GM12878 (cell line): ENCODE results near the gene ICAM4. TPM values are rescaled to one million over a fixed set of nuclear protein-coding genes. Genes with fewer than 3 reads are reported as not detected.
"Not testable (repeated sequence)": the region's sequence is repeated elsewhere in the genome, so short reads cannot be mapped to it uniquely, and the experiment has no call there.

Experiments
- ATAC-seq: fragments of 200-7000 bp; cut with Tn5 transposase; 3 replicates; pipeline ENCODE4 v1.9.1; 2020; ENCODE audit warnings: mild to moderate bottlenecking, moderate library complexity
- BruUV-seq: library from RNA; stranded (reverse); fragments of 400-500 nt; replicated peaks from 2 replicates; lab custom pipeline; 2021; lab: Mats Ljungman, UMichigan
- CTCF ChIA-PET: fragments of 300-600 bp; sonication (Branson Sonifier 250); formaldehyde crosslinking; extraction: SDS; loops from one replicate; lab custom pipeline; 2021; ENCODE audit warnings: inconsistent platforms; lab: Yijun Ruan, JAX
- POLR2A ChIA-PET: fragments of 350-600 bp; formaldehyde crosslinking; extraction: SDS; loops from one replicate; lab custom pipeline; 2021; ENCODE audit warnings: inconsistent platforms; lab: Charles Lee
- RAD21 ChIA-PET: fragments of 300-600 bp; sonication (Branson Sonifier 250); formaldehyde crosslinking; loops from one replicate; lab custom pipeline; 2023; ENCODE audit warnings: antibody characterized with exemption; ENCODE audit not compliant: unreplicated experiment; lab: Charles Lee
- SMC1A ChIA-PET: fragments of 300-600 bp; sonication (Branson Sonifier 250); formaldehyde crosslinking; loops from one replicate; lab custom pipeline; 2023; ENCODE audit not compliant: unreplicated experiment, uncharacterized antibody; lab: Charles Lee
- DNase-seq: peaks from one replicate; pipeline ENCODE4 v3.0.0-alpha.2; 2011; ENCODE audit warnings: low read depth, low spot score
- FAIRE-seq: peaks from 3 replicates; lab custom pipeline; 2011; peaks lifted over from hg19 to GRCh38; lab: Jason Lieb, UNC
- H2AFZ ChIP-seq: 2 replicates; pipeline ENCODE4 v1.6.0; 2011; ENCODE audit warnings: low read depth, low read length, control low read depth; ENCODE audit not compliant: control insufficient read depth
- H3K27ac ChIP-seq: 2 replicates; pipeline ENCODE4 v1.5.1; 2011; ENCODE audit warnings: control low read depth; ENCODE audit not compliant: control insufficient read depth, insufficient read depth
- H3K27me3 ChIP-seq, 2 experiments: replicated peaks in 1 of 2; 2 replicates each; pipeline versions ENCODE4 v1.6.0 to v1.6.1; 2011; ENCODE audit warnings: low read length in 1 of 2; ENCODE audit not compliant: control insufficient read depth in 2 of 2, insufficient read depth in 2 of 2
- H3K36me3 ChIP-seq, 2 experiments: 2 replicates each; pipeline ENCODE4 v1.5.1; 2011; ENCODE audit warnings: low read length in 1 of 2; ENCODE audit not compliant: control insufficient read depth in 2 of 2, insufficient read depth in 2 of 2
- H3K4me1 ChIP-seq: 2 replicates; pipeline ENCODE4 v1.6.1; 2011; ENCODE audit warnings: mild to moderate bottlenecking, low read length, moderate library complexity, mixed read lengths; ENCODE audit not compliant: control insufficient read depth, insufficient read depth
- H3K4me2 ChIP-seq: 2 replicates; pipeline ENCODE4 v1.6.0; 2011; ENCODE audit warnings: control low read depth; ENCODE audit not compliant: control insufficient read depth, insufficient read depth
- H3K4me3 ChIP-seq: fragments of 200-600 bp; sonication (generic); 2 replicates; pipeline ENCODE4 v1.5.1; 2016
- H3K79me2 ChIP-seq: 2 replicates; pipeline ENCODE4 v1.6.0; 2011; ENCODE audit warnings: low read length; ENCODE audit not compliant: control insufficient read depth, insufficient read depth
- H3K9ac ChIP-seq: 2 replicates; pipeline ENCODE4 v1.8.0; 2011; ENCODE audit warnings: low read length, control low read depth, mixed read lengths; ENCODE audit not compliant: control insufficient read depth, insufficient read depth
- H3K9me3 ChIP-seq: replicated peaks from 3 replicates; pipeline ENCODE4 v1.5.1; 2011; ENCODE audit warnings: mild to moderate bottlenecking, low read length; ENCODE audit not compliant: control insufficient read depth, insufficient read depth
- H4K20me1 ChIP-seq: 2 replicates; pipeline ENCODE4 v1.6.0; 2011; ENCODE audit not compliant: control insufficient read depth, insufficient read depth
- CHD1 ChIP-seq: IDR thresholded peaks from 2 replicates; pipeline ENCODE4 v1.6.1; 2012; ENCODE audit warnings: low read depth, low read length, improper control_type of control experiment
- EED ChIP-seq: sonication (generic); IDR thresholded peaks from 2 replicates; pipeline ENCODE4 v1.6.1; 2016; ENCODE audit warnings: antibody characterized with exemption, low read depth
- GABPA ChIP-seq: IDR thresholded peaks from 2 replicates; pipeline ENCODE4 v1.6.1; 2014; ENCODE audit warnings: antibody characterized with exemption, low read depth, mild to moderate bottlenecking, inconsistent platforms
- MTA3 ChIP-seq: IDR thresholded peaks from 2 replicates; pipeline ENCODE4 v1.6.1; 2012; ENCODE audit warnings: low read length, inconsistent platforms, borderline replicate concordance
- RBBP5 ChIP-seq: fragments of 200-600 bp; sonication (generic); conservative IDR thresholded peaks from 2 replicates; pipeline ENCODE4 v1.6.1; 2016
- RUNX3 ChIP-seq: IDR thresholded peaks from 2 replicates; pipeline ENCODE4 v1.6.1; 2012; ENCODE audit warnings: low read length, inconsistent platforms
- SMAD1 ChIP-seq: fragments of 450-650 bp; IDR thresholded peaks from 2 replicates; pipeline ENCODE4 v1.6.1; 2018; ENCODE audit warnings: mild to moderate bottlenecking, low read depth; ENCODE audit not compliant: partially characterized antibody
- WGBS: methylation state at CpG from one replicate; pipeline ENCODE4 v1.1.6; 2016; ENCODE audit warnings: low lambda C conversion rate; ENCODE audit not compliant: insufficient replicate concordance, insufficient coverage; ENCODE audit errors: missing lambda C conversion rate; 5-methylcytosine and 5-hydroxymethylcytosine counted together
- in situ Hi-C: fragments of 300-500 bp; cut with MboI; formaldehyde crosslinking; loops from 9 replicates; pipeline ENCODE4 v1.14.3; 2018; ENCODE audit warnings: mixed read lengths
- intact Hi-C: fragments of 100-400 bp; cut with micrococcal nuclease; formaldehyde crosslinking; loops from one replicate; pipeline ENCODE4 v1.14.2; 2022; ENCODE audit not compliant: unreplicated experiment
- polyA plus RNA-seq, 11 experiments: library from polyadenylated mRNA; depleted of rRNA in 4 of 11; unstranded in 6 of 11; stranded (reverse) in 5 of 11; fragments of >200 nt; fragmentation: Nextera tagmentation in 4 of 11; fragmentation: Illumina TruSeq in 1 of 11; extraction: Ambion mirVana in 4 of 11; extraction: Trizol in 1 of 11; gene quantifications; 1 replicate in 1 of 11; 2 replicates in 10 of 11; pipeline versions ENCODE4 v1.2.1 to v1.2.3, GENCODE V29; 2011 to 2016; ENCODE audit warnings: inconsistent platforms in 2 of 11, missing spikeins in 2 of 11, low read depth in 1 of 11
- small RNA-seq: library from RNA; depleted of rRNA; stranded (forward); fragments of <200 nt; gene quantifications from one replicate; pipeline ENCODE3, GENCODE V24; 2014
- total RNA-seq, 4 experiments: library from RNA; depleted of rRNA in 3 of 4; stranded (reverse); fragments of >200 nt in 3 of 4; fragmentation: Illumina TruSeq in 1 of 4; extraction: Trizol in 1 of 4; gene quantifications; 2 replicates each; pipeline versions ENCODE4 v1.2.1 to v1.2.3, GENCODE V29; 2013 to 2021

ICAM4 gene
- total and polyA plus RNA-seq, 10 of the 15 experiments (the other 5 are each of a cell fraction or from before 2014, with no cell fraction given) = 0.31 to 5.1 (median 1.7) TPM

DNA sequence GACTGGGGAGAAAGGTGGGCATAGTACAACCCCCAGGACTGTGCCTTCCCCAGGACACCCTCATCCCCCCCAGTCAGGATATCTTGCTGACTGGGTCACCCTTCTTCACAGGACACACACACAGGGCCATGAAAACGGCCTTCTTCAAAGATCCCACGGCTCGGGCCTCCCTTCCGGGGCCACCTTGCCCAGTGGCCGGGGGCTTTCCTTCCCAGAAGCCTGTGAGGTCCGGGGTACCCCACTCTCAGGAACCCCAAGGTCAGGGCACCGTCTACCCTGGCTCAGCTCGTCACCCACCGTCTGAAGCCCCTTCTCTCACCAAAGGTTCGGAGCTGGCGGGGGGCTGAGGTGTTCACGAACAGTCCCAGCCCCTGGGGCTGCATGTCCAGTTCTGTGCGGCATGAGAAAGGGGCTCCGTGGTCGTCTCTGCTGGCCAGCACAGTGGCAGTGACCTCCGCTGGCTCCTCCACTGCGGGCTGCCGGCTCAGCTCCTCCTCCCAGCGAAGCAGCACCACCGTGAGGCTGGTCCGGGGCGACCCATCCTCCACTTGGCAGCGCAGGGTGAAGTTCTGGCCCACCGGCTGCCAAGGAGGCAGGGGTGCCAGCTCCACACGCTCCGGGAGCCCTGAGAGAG, 48.7 kb downstream of the ICAM4 start:
- Histone ChIP-seq H3K27me3 (no peaks in the 10 kb centered on the region), H4K20me1 (no peaks in the 10 kb centered on the region), H3K79me2 (peaks cover 48% of the 10 kb centered on the region), H3K9me3 (no peaks in the 10 kb centered on the region), H3K4me2 (no peak overlapping the region), H3K27ac (no peak overlapping the region), H3K36me3 (peaks cover 4 to 10% of the 10 kb centered on the region in 2 experiments; a peak in 3 of 4 replicates), H3K4me1 (peaks cover 25% of the 10 kb centered on the region), H3K4me3 (no peak overlapping the region), H3K9ac (no peak overlapping the region), H2AFZ (no peak overlapping the region)
- ChIA-PET SMC1A (no interaction called here), POLR2A (interaction anchor here (0.6 kb wide), 1 partner anchor 28 kb away, joined by 3 read pairs; no protein-coding TSS in a partner anchor), CTCF (no interaction called here), RAD21 (interaction anchor here (0.5 kb wide), 1 partner anchor 41 kb away, joined by 3 read pairs; no protein-coding TSS in a partner anchor)
- in situ Hi-C loops (no loop called here), intact Hi-C loops (no loop called here)
- no peak for TF ChIP-seq EED
- TF ChIP-seq GABPA = no peak
- no peak for TF ChIP-seq RUNX3
- no peak for TF ChIP-seq MTA3
- no peak for TF ChIP-seq RBBP5
- no peak for TF ChIP-seq SMAD1
- TF ChIP-seq CHD1 = no peak
- DNase-seq = no peak
- FAIRE-seq = no peak
- ATAC-seq = no peak
- 93% methylated on average over 26 of the region's 26 CpGs for WGBS
- no TSS peak for BruUV-seq

DNA sequence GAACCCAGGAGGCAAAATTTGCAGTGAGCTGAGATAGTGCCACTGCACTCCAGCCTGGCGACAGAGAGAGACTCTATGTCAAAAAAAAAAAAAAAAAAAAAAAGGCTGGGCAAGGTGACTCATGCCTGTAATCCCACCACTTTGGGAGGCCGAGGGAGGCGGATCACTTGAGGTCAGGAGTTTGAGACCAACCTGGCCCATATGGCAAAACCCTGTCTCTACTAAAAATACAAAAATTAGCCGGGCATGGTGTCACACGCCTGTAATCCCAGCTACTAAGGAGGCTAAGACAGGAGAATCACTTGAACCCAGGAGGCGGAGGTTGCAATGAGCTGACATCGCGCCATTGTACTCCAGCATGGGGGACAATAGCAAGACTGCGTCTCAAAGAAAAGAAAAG, 50.0 kb downstream of the ICAM4 start:
- intact Hi-C loops, BruUV-seq: not testable (repeated sequence)
- POLR2A ChIA-PET = interaction anchor here (0.5 to 0.7 kb wide), 3 partner anchors 67 to 204 kb away, joined by 3 to 6 read pairs (median 5); no protein-coding TSS in a partner anchor

More for the DNA sequence above, 50.0 kb downstream of the ICAM4 start:
- peaks cover 40% of the 10 kb centered on the region for H3K79me2 ChIP-seq
- H3K36me3 ChIP-seq, H4K20me1 ChIP-seq, ATAC-seq, RAD21 ChIA-PET, in situ Hi-C loops, H3K4me2 ChIP-seq, FAIRE-seq, DNase-seq, H2AFZ ChIP-seq, H3K4me3 ChIP-seq, SMC1A ChIA-PET, H3K27ac ChIP-seq, H3K27me3 ChIP-seq, H3K9ac ChIP-seq, H3K9me3 ChIP-seq: not testable (repeated sequence)
- WGBS = 98% methylated on average over 8 of the region's 9 CpGs
- peaks cover 25% of the 10 kb centered on the region for H3K4me1 ChIP-seq
- CTCF ChIA-PET = interaction anchor here (0.6 to 1.2 kb wide), 2 partner anchors 19 to 66 kb away, joined by 3 read pairs; partner anchors contain the start of gene ICAM1

Small RNA genes within 50 kb of the gene (small RNA-seq; reads per million reads assigned to genes)
- gene AC011511.1 = not detected
- not detected for gene AC011511.4

Other genes starting within 250 kb of the ICAM4 start
Only the 7 nearest of the 19 such genes appear.
- 196 and 221 TPM in 2 replicates for gene MRPL4, start 34.7 kb upstream of the ICAM4 start, total RNA-seq (2014; rRNA removed)
- 36.4 and 44.4 TPM in 2 replicates for gene MRPL4, start 34.7 kb upstream of the ICAM4 start, total RNA-seq (2014; rRNA removed; fragmentation: Illumina TruSeq; extraction: Trizol)
- gene MRPL4, start 34.7 kb upstream of the ICAM4 start, total RNA-seq (2021) = 162 and 169 TPM in 2 replicates
- 16.6 and 56.2 TPM in 2 replicates for gene MRPL4, start 34.7 kb upstream of the ICAM4 start, polyA plus RNA-seq (2011; rRNA removed)
- 9.5 and 44.4 TPM in 2 replicates for gene MRPL4, start 34.7 kb upstream of the ICAM4 start, polyA plus RNA-seq (2014; fragmentation: Illumina TruSeq; extraction: Trizol)
- 1 to 10 TPM in 1 of 2 experiments, under 1 TPM in 1; 0.79 to 5.8 TPM for gene MRPL4, start 34.7 kb upstream of the ICAM4 start, polyA plus RNA-seq (2014; fragmentation: Nextera tagmentation; extraction: Ambion mirVana)
- gene MRPL4, start 34.7 kb upstream of the ICAM4 start, polyA plus RNA-seq (2014; rRNA removed) = 174 and 217 TPM in 2 replicates
- 100 to 1,000 TPM; 183 to 186 TPM for gene MRPL4, start 34.7 kb upstream of the ICAM4 start, polyA plus RNA-seq (2016; fragmentation: Nextera tagmentation; extraction: Ambion mirVana)
- 72.9 and 77.7 TPM in 2 replicates for gene ICAM1, start 15.8 kb upstream of the ICAM4 start, total RNA-seq (2014; rRNA removed)
- gene ICAM1, start 15.8 kb upstream of the ICAM4 start, total RNA-seq (2014; rRNA removed; fragmentation: Illumina TruSeq; extraction: Trizol) = 49.4 and 52.6 TPM in 2 replicates
- gene ICAM1, start 15.8 kb upstream of the ICAM4 start, total RNA-seq (2021) = 69.7 and 71.0 TPM in 2 replicates
- 46.8 and 115 TPM in 2 replicates for gene ICAM1, start 15.8 kb upstream of the ICAM4 start, polyA plus RNA-seq (2011; rRNA removed)
- gene ICAM1, start 15.8 kb upstream of the ICAM4 start, polyA plus RNA-seq (2014; fragmentation: Illumina TruSeq; extraction: Trizol) = 61.9 and 67.8 TPM in 2 replicates
- gene ICAM1, start 15.8 kb upstream of the ICAM4 start, polyA plus RNA-seq (2014; fragmentation: Nextera tagmentation; extraction: Ambion mirVana) = 10 to 100 TPM in 1 of 2 experiments, 1 to 10 TPM in 1; 7.6 to 14.8 TPM
- gene ICAM1, start 15.8 kb upstream of the ICAM4 start, polyA plus RNA-seq (2014; rRNA removed) = 67.9 and 74.4 TPM in 2 replicates
- gene ICAM1, start 15.8 kb upstream of the ICAM4 start, polyA plus RNA-seq (2016; fragmentation: Nextera tagmentation; extraction: Ambion mirVana) = 10 to 100 TPM; 35.0 to 41.9 TPM
- gene ICAM5, start 3.0 kb downstream of the ICAM4 start, total RNA-seq (2014; rRNA removed) = 0.76 and 1.3 TPM in 2 replicates
- gene ICAM5, start 3.0 kb downstream of the ICAM4 start, total RNA-seq (2014; rRNA removed; fragmentation: Illumina TruSeq; extraction: Trizol) = 0.36 and 0.55 TPM in 2 replicates
- 3.0 and 4.6 TPM in 2 replicates for gene ICAM5, start 3.0 kb downstream of the ICAM4 start, total RNA-seq (2021)
- gene ICAM5, start 3.0 kb downstream of the ICAM4 start, polyA plus RNA-seq (2011; rRNA removed) = 1.4 and 3.5 TPM in 2 replicates
- gene ICAM5, start 3.0 kb downstream of the ICAM4 start, polyA plus RNA-seq (2014; fragmentation: Illumina TruSeq; extraction: Trizol) = 0.48 TPM in 1 of 2 replicates, not detected in the other
- gene ICAM5, start 3.0 kb downstream of the ICAM4 start, polyA plus RNA-seq (2014; fragmentation: Nextera tagmentation; extraction: Ambion mirVana) = not detected
- 3.2 and 4.6 TPM in 2 replicates for gene ICAM5, start 3.0 kb downstream of the ICAM4 start, polyA plus RNA-seq (2014; rRNA removed)
- gene ICAM5, start 3.0 kb downstream of the ICAM4 start, polyA plus RNA-seq (2016; fragmentation: Nextera tagmentation; extraction: Ambion mirVana) = under 1 TPM; 0.14 to 0.59 TPM
- gene ZGLP1, start 22.9 kb downstream of the ICAM4 start, total RNA-seq (2014; rRNA removed) = 1.3 and 1.7 TPM in 2 replicates
- 0.67 and 0.78 TPM in 2 replicates for gene ZGLP1, start 22.9 kb downstream of the ICAM4 start, total RNA-seq (2014; rRNA removed; fragmentation: Illumina TruSeq; extraction: Trizol)
- 2.5 and 4.1 TPM in 2 replicates for gene ZGLP1, start 22.9 kb downstream of the ICAM4 start, total RNA-seq (2021)
- 0.49 and 0.94 TPM in 2 replicates for gene ZGLP1, start 22.9 kb downstream of the ICAM4 start, polyA plus RNA-seq (2011; rRNA removed)
- 0.19 and 0.98 TPM in 2 replicates for gene ZGLP1, start 22.9 kb downstream of the ICAM4 start, polyA plus RNA-seq (2014; fragmentation: Illumina TruSeq; extraction: Trizol)
- under 1 TPM; 0.29 to 0.48 TPM for gene ZGLP1, start 22.9 kb downstream of the ICAM4 start, polyA plus RNA-seq (2014; fragmentation: Nextera tagmentation; extraction: Ambion mirVana)
- gene ZGLP1, start 22.9 kb downstream of the ICAM4 start, polyA plus RNA-seq (2014; rRNA removed) = 4.6 and 5.6 TPM in 2 replicates
- gene ZGLP1, start 22.9 kb downstream of the ICAM4 start, polyA plus RNA-seq (2016; fragmentation: Nextera tagmentation; extraction: Ambion mirVana) = 1 to 10 TPM; 1.8 to 2.0 TPM
- gene FDX2, start 29.1 kb downstream of the ICAM4 start, total RNA-seq (2014; rRNA removed) = 19.5 and 29.0 TPM in 2 replicates
- 15.0 and 16.2 TPM in 2 replicates for gene FDX2, start 29.1 kb downstream of the ICAM4 start, total RNA-seq (2014; rRNA removed; fragmentation: Illumina TruSeq; extraction: Trizol)
- gene FDX2, start 29.1 kb downstream of the ICAM4 start, total RNA-seq (2021) = 22.4 and 24.6 TPM in 2 replicates
- gene FDX2, start 29.1 kb downstream of the ICAM4 start, polyA plus RNA-seq (2011; rRNA removed) = 5.0 and 12.4 TPM in 2 replicates
- gene FDX2, start 29.1 kb downstream of the ICAM4 start, polyA plus RNA-seq (2014; fragmentation: Illumina TruSeq; extraction: Trizol) = 5.9 and 24.9 TPM in 2 replicates
- gene FDX2, start 29.1 kb downstream of the ICAM4 start, polyA plus RNA-seq (2014; fragmentation: Nextera tagmentation; extraction: Ambion mirVana) = 1 to 10 TPM; 1.4 to 4.1 TPM
- 31.7 TPM in 2 replicates for gene FDX2, start 29.1 kb downstream of the ICAM4 start, polyA plus RNA-seq (2014; rRNA removed)
- 10 to 100 TPM; 34.4 to 50.4 TPM for gene FDX2, start 29.1 kb downstream of the ICAM4 start, polyA plus RNA-seq (2016; fragmentation: Nextera tagmentation; extraction: Ambion mirVana)
- gene RAVER1, start 46.6 kb downstream of the ICAM4 start, total RNA-seq (2014; rRNA removed) = 16.1 and 24.5 TPM in 2 replicates
- gene RAVER1, start 46.6 kb downstream of the ICAM4 start, total RNA-seq (2014; rRNA removed; fragmentation: Illumina TruSeq; extraction: Trizol) = 3.3 and 5.1 TPM in 2 replicates
- gene RAVER1, start 46.6 kb downstream of the ICAM4 start, total RNA-seq (2021) = 83.5 and 87.0 TPM in 2 replicates
- gene RAVER1, start 46.6 kb downstream of the ICAM4 start, polyA plus RNA-seq (2011; rRNA removed) = 0.91 and 1.5 TPM in 2 replicates
- 1.0 and 4.8 TPM in 2 replicates for gene RAVER1, start 46.6 kb downstream of the ICAM4 start, polyA plus RNA-seq (2014; fragmentation: Illumina TruSeq; extraction: Trizol)
- gene RAVER1, start 46.6 kb downstream of the ICAM4 start, polyA plus RNA-seq (2014; fragmentation: Nextera tagmentation; extraction: Ambion mirVana) = under 1 TPM; 0.03 to 0.05 TPM
- 19.2 and 33.9 TPM in 2 replicates for gene RAVER1, start 46.6 kb downstream of the ICAM4 start, polyA plus RNA-seq (2014; rRNA removed)
- 10 to 100 TPM; 54.7 to 71.6 TPM for gene RAVER1, start 46.6 kb downstream of the ICAM4 start, polyA plus RNA-seq (2016; fragmentation: Nextera tagmentation; extraction: Ambion mirVana)
- 134 and 152 TPM in 2 replicates for gene ICAM3, start 52.7 kb downstream of the ICAM4 start, total RNA-seq (2014; rRNA removed)
- gene ICAM3, start 52.7 kb downstream of the ICAM4 start, total RNA-seq (2014; rRNA removed; fragmentation: Illumina TruSeq; extraction: Trizol) = 98.9 and 106 TPM in 2 replicates
- gene ICAM3, start 52.7 kb downstream of the ICAM4 start, total RNA-seq (2021) = 146 and 160 TPM in 2 replicates
- 67.0 and 125 TPM in 2 replicates for gene ICAM3, start 52.7 kb downstream of the ICAM4 start, polyA plus RNA-seq (2011; rRNA removed)
- gene ICAM3, start 52.7 kb downstream of the ICAM4 start, polyA plus RNA-seq (2014; fragmentation: Illumina TruSeq; extraction: Trizol) = 20.4 and 61.1 TPM in 2 replicates
- 10 to 100 TPM in 1 of 2 experiments, 1 to 10 TPM in 1; 5.5 to 29.2 TPM for gene ICAM3, start 52.7 kb downstream of the ICAM4 start, polyA plus RNA-seq (2014; fragmentation: Nextera tagmentation; extraction: Ambion mirVana)
- 146 and 156 TPM in 2 replicates for gene ICAM3, start 52.7 kb downstream of the ICAM4 start, polyA plus RNA-seq (2014; rRNA removed)
- gene ICAM3, start 52.7 kb downstream of the ICAM4 start, polyA plus RNA-seq (2016; fragmentation: Nextera tagmentation; extraction: Ambion mirVana) = 10 to 100 TPM; 73.6 to 75.6 TPM